ENCODE measurements around the gene SLC16A7.
"Not testable (repeated sequence)": the region's sequence is repeated elsewhere in the genome, so short reads cannot be mapped to it uniquely, and the experiment has no call there.

The SLC16A7 gene

DNA sequence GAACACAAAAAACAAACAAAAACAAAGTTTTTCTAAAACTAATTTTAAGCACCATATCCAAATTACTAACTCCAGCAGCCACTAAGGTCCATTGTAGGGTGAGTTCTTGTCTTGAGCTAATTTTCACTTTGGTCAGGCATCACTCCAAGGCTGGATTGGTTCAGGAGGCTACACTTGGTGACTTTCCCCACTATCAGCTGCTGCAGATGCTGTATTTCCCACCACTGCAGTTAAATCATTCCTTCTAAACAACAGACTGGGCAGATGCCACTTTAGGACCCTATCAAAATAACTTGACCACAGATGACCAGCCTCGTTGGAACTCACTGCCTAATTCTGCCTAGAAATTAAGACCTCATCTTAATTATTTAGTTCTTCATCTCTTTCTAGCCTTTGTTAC lies 140.5 kb downstream of the SLC16A7 start:
- peak; percentile 27 for DNase-seq (ENCODE audit: low spot score)

- peak; percentile 81 for DNase-seq (ENCODE audit: low spot score)
Observed at GRCh38 chr12:59736786-59737185, 141.0 kb downstream of the SLC16A7 start.

DNA sequence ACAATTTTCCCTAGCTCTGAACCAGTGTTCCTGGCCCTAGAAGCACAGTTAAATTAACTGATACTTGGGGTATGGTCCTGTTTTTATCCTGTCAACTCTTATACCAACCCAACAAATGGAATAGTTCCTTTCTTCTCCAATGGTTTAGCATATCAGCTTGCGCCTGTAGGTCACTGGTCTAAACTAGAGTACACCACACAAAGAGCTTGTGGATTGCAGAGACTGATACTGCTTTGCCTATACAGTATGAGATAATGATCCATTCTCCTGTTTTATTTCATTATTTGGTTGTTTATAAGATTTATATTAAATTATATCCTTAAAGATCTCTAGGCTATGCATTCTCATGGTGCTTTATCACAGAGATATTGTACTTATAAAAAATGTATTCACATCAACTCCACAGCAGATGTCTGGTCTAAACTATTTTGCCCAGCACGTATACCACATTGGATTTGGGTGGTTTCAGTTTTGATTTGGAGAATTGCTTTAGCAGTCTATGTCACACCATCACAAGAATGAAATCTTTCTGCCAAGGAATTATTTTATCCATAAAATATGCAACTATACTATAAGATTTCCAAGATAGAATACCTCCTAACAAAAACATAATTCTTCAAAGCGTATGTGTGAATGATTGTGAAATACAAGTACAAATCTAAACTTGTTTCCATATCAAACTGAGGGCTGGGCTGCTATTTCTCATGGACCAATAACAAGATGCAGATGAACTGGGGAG lies 142.1 kb downstream of the SLC16A7 start:
- peak; percentile 36 for DNase-seq (ENCODE audit: low spot score)

GRCh38 chr12:59742841-59743240 lies 147.0 kb downstream of the SLC16A7 start:
- DNase-seq (ENCODE audit: low spot score), result peak; percentile 22

- no peak for DNase-seq (ENCODE audit: low spot score)
Observed at GRCh38 chr12:59744564-59744963, 148.7 kb downstream of the SLC16A7 start.

DNA sequence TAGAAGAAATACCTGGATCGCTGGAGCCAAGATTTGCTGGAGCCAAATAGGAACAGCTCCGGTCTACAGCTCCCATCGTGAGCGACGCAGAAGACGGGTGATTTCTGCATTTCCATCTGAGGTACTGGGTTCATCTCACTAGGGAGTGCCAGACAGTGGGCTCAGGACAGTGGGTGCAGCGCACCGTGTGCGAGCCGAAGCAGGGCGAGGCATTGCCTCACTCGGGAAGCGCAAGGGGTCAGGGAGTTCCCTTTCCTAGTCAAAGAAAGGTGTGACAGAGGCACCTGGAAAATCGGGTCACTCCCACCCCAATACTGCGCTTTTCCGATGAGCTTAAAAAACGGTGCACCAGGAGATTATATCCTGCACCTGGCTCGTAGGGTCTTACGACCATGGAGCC lies 155.3 kb downstream of the SLC16A7 start:
- not testable (repeated sequence) for DNase-seq (ENCODE audit: low spot score)

GRCh38 chr12:59761542-59761941 lies 165.7 kb downstream of the SLC16A7 start:
- no peak for DNase-seq (ENCODE audit: low spot score)

- no peak for DNase-seq (ENCODE audit: low spot score)
Observed at GRCh38 chr12:59763835-59764234, 168.0 kb downstream of the SLC16A7 start.

DNA sequence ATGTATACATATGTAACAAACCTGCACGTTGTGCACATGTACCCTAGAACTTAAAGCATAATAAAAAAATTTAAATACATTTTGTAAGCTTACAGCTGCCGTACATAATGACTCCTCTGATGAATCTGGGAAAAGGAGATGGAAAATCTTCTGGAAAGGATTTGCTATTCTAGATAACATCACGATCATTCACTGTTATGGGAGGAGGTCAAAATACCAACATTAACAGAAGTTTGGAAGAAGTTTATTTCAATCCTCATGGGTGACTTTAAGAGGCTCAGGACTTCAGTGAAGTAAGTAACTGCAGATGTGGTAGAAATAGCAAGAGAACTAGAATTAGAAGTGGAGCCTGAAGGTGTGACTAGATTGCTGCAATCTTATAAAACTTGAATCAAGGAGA lies 172.2 kb downstream of the SLC16A7 start:
- no peak for DNase-seq (ENCODE audit: low spot score)

- DNase-seq (ENCODE audit: low spot score), result peak; percentile 23
Observed at GRCh38 chr12:59780605-59781135, 184.8 kb downstream of the SLC16A7 start.

- DNase-seq (ENCODE audit: low spot score), result peak; percentile 9
Observed at GRCh38 chr12:59787610-59788009, 191.8 kb downstream of the SLC16A7 start.

- no peak for DNase-seq (ENCODE audit: low spot score)
Observed at GRCh38 chr12:59792647-59793046, 196.8 kb downstream of the SLC16A7 start.

GRCh38 chr12:59803735-59804134 lies 207.9 kb downstream of the SLC16A7 start:
- DNase-seq (ENCODE audit: low spot score), result peak; percentile 8

GRCh38 chr12:59808317-59808910 lies 212.6 kb downstream of the SLC16A7 start:
- peak; percentile 47 for DNase-seq (ENCODE audit: low spot score)

- no peak for DNase-seq (ENCODE audit: low spot score)
Observed at GRCh38 chr12:59811991-59812390, 216.2 kb downstream of the SLC16A7 start.

GRCh38 chr12:59812716-59813115 lies 216.9 kb downstream of the SLC16A7 start:
- DNase-seq (ENCODE audit: low spot score), result no peak

DNA sequence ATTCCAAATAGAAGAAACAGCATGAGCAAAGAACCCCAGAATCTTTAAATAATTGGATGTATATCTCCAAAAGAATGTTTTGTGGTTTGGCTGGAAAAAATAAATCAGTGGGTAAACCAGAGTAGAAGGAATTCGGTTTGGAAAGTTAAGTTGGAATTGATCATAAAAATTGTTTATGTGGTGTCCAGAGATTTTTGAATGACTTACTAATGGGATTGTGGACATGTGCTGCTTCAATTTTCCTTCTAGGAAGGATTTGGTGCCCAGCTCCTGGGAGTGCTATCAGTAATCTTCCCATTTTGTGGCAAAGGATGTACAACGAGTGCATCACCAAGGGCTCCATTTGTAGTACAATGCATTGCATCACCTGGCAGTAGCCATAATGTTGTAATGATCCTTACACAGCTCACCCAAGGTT lies 224.8 kb downstream of the SLC16A7 start:
- peak; percentile 40 for DNase-seq (ENCODE audit: low spot score)

DNA sequence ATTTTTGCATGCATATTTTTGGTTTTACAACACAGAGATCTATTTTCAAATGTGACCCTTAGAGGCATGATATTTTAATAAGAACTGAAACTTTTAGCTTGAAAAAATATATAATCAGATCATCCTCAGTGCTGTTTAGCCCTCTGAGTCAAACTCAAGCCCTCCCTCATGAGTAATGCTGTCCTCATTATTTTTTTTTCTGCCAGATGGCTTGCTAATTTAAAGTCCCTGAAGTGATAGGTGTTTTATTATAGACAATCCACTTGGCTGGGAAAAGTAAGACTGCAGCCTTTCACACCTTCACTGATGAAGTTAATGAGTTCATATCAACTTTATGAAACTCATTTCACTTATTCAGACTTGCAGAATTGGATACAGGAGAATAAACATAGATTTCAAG lies 227.7 kb downstream of the SLC16A7 start:
- peak; percentile 42 for DNase-seq (ENCODE audit: low spot score)

DNA sequence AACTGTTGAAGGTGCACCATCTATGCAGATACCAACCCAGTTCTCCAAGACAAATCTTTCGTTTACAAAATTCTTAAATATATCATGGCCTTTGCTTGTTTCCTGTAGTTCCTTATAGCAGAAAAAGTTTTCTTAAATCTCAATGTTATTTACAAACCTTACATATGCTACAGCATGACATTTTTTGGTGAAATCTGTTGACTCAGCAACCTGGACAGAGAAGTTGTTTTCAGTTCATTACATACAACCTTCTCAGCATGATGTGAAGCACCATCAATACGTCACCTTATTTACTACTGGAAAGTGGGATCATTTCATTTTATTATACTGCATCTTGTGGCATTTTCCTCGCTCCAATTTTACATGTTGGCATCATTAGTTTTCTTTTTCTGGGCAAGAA lies 231.9 kb downstream of the SLC16A7 start:
- no peak for DNase-seq (ENCODE audit: low spot score)

- no peak for DNase-seq (ENCODE audit: low spot score)
Observed at GRCh38 chr12:59828521-59828920, 232.7 kb downstream of the SLC16A7 start.

- no peak for DNase-seq (ENCODE audit: low spot score)
Observed at GRCh38 chr12:59833408-59833807, 237.6 kb downstream of the SLC16A7 start.

- peak; percentile 13 for DNase-seq (ENCODE audit: low spot score)
Observed at GRCh38 chr12:59834659-59835474, 239.0 kb downstream of the SLC16A7 start.
